Gastroesophageal sphincter (tissue), 4 donors: ENCODE measurements around the gene DNAH8. TPM values are rescaled to one million over a fixed set of nuclear protein-coding genes. Genes with fewer than 3 reads are reported as not detected.

Experiments
- ATAC-seq: fragments of 150-250 bp; one replicate; pipeline ENCODE4 v1.9.1; 2016; ENCODE audit warnings: mild to moderate bottlenecking, moderate library complexity
- H3K27ac ChIP-seq, 4 donors: fragments of 200-600 bp; sonication (generic) in 3 of 4; 1 replicate in 3 of 4; 2 replicates in 1 of 4; pipeline ENCODE4 v1.5.1; 2016 to 2019
- H3K27me3 ChIP-seq: fragments of 200-600 bp; sonication (generic); one replicate; pipeline ENCODE4 v1.5.1; 2019
- H3K36me3 ChIP-seq, 2 donors: fragments of 200-600 bp; sonication (generic); one replicate each; pipeline ENCODE4 v1.5.1; 2019; ENCODE audit warnings: control low read depth in 1 of 2
- H3K4me1 ChIP-seq, 3 donors: fragments of 200-600 bp; sonication (generic); 1 replicate in 2 of 3; 2 replicates in 1 of 3; pipeline ENCODE4 v1.5.1; 2016 to 2019; ENCODE audit warnings: control low read depth in 2 of 3
- H3K4me3 ChIP-seq, 2 donors: fragments of 200-600 bp; sonication (generic); one replicate each; pipeline ENCODE4 v1.5.1; 2019; ENCODE audit warnings: mild to moderate bottlenecking in 1 of 2, moderate library complexity in 1 of 2
- H3K9me3 ChIP-seq, 3 donors: fragments of 200-600 bp; sonication (generic); one replicate each; pipeline ENCODE4 v1.5.1; 2017 to 2019; ENCODE audit warnings: control low read depth in 2 of 3
- CTCF ChIP-seq, 4 experiments: fragments of 200-600 bp in 2 of 4; fragments of 450-650 bp in 2 of 4; sonication (generic) in 1 of 4; IDR thresholded peaks; one replicate each; pipeline ENCODE4 v1.5.1; 2017 to 2019; ENCODE audit warnings: antibody characterized with exemption in 4 of 4, mild to moderate bottlenecking in 2 of 4, moderate library complexity in 2 of 4
- EP300 ChIP-seq: sonication (generic); formaldehyde crosslinking; IDR thresholded peaks from one replicate; pipeline ENCODE4 v1.6.1; 2017; ENCODE audit warnings: antibody characterized with exemption, mild to moderate bottlenecking
- POLR2A ChIP-seq, 2 donors: fragments of 450-650 bp; IDR thresholded peaks; one replicate each; pipeline ENCODE4 v1.6.1; 2017; ENCODE audit warnings: antibody characterized with exemption in 2 of 2, mild to moderate bottlenecking in 2 of 2, moderate library complexity in 1 of 2
- POLR2AphosphoS5 ChIP-seq: sonication (generic); formaldehyde crosslinking; IDR thresholded peaks from one replicate; pipeline ENCODE4 v1.6.1; 2017; ENCODE audit warnings: antibody characterized with exemption
- WGBS, 2 donors: methylation state at CpG; one replicate each; pipeline ENCODE4 v1.1.5; 2018; ENCODE audit warnings: low coverage in 1 of 2; 5-methylcytosine and 5-hydroxymethylcytosine counted together
- total RNA-seq, 4 donors: library from RNA; depleted of rRNA; stranded (reverse); fragments of >200 nt; gene quantifications; one replicate each; pipeline ENCODE4 v1.1.0, GENCODE V29; 2016

Gene DNAH8
- total RNA-seq, 4 donors from 2014 or later: not detected

GRCh38 chr6:38957426-38957825 is 242.3 kb downstream of the DNAH8 start:
- Histone ChIP-seq H3K9me3 (peaks cover 0 to 7% (median 0%) of the 10 kb centered on the region in 3 donors), H3K27ac (no peak overlapping the region), H3K27me3 (peaks cover 27% of the 10 kb centered on the region), H3K4me3 (no peak overlapping the region), H3K4me1 (no peaks in the 10 kb centered on the region), H3K36me3 (no peaks in the 10 kb centered on the region)
- ATAC-seq: no peak
- TF ChIP-seq CTCF (IDR thresholded peaks at IDR 0.05) (no peak), POLR2A (IDR thresholded peaks at IDR 0.05) (no peak), POLR2AphosphoS5 (no peak), EP300 (no peak)

GRCh38 chr6:38959138-38959537 is 244.0 kb downstream of the DNAH8 start:
- TF ChIP-seq POLR2A (IDR thresholded peaks at IDR 0.05): no peak
- Histone ChIP-seq H3K27ac (no peak overlapping the region), H3K4me1 (no peaks in the 10 kb centered on the region), H3K4me3 (no peak overlapping the region), H3K9me3 (peaks cover 0 to 7% (median 0%) of the 10 kb centered on the region in 3 donors), H3K36me3 (no peaks in the 10 kb centered on the region), H3K27me3 (peaks cover 19% of the 10 kb centered on the region)
- WGBS, 2 donors: 83 to 86% methylated on average over 2 of the region's 2 CpGs
- no peak for ATAC-seq

- H3K4me3 ChIP-seq: no peak overlapping the region
- H3K36me3 ChIP-seq: no peaks in the 10 kb centered on the region
- H3K27me3 ChIP-seq: no peaks in the 10 kb centered on the region
- ATAC-seq: no peak
- no peak overlapping the region for H3K27ac ChIP-seq
- no peak for TF ChIP-seq POLR2A (IDR thresholded peaks at IDR 0.05)
- no peak for TF ChIP-seq POLR2AphosphoS5
- TF ChIP-seq EP300: no peak
- TF ChIP-seq CTCF (IDR thresholded peaks at IDR 0.05): no peak
- no peaks in the 10 kb centered on the region for H3K9me3 ChIP-seq
- no peaks in the 10 kb centered on the region for H3K4me1 ChIP-seq
Observed at GRCh38 chr6:38968702-38969149, 253.6 kb downstream of the DNAH8 start.

GRCh38 chr6:38973178-38974057 is 258.3 kb downstream of the DNAH8 start:
- 61 to 64% methylated on average over 6 to 8 of the region's 8 CpGs for WGBS, 2 donors
- ATAC-seq: peak; percentile 28
- no peak overlapping the region for H3K27ac ChIP-seq

More at GRCh38 chr6:38973178-38974057, 258.3 kb downstream of the DNAH8 start:
- TF ChIP-seq POLR2AphosphoS5 (no peak), CTCF (IDR thresholded peaks at IDR 0.05) (peak; percentile 13 to 58 (median 48))
- Histone ChIP-seq H3K4me1 (no peaks in the 10 kb centered on the region), H3K4me3 (no peak overlapping the region), H3K36me3 (no peaks in the 10 kb centered on the region), H3K9me3 (no peaks in the 10 kb centered on the region), H3K27me3 (peaks cover 13% of the 10 kb centered on the region)
